H1 (cell line): ENCODE measurements around the gene UPB1. TPM values are rescaled to one million over a fixed set of nuclear protein-coding genes. Genes with fewer than 3 reads are reported as not detected.
A peak's percentile ranks its signal among the peaks of the same experiment; 100 is the strongest.

Source experiments
- CTCF ChIA-PET: fragments of 300-600 bp; sonication (Branson Sonifier 250); formaldehyde crosslinking; loops from one replicate; lab custom pipeline; 2021; ENCODE audit not compliant: partially characterized antibody; lab: Charles Lee
- POLR2A ChIA-PET: fragments of 300-600 bp; sonication (Branson Sonifier 250); formaldehyde crosslinking; loops from one replicate; lab custom pipeline; 2021; ENCODE audit warnings: inconsistent platforms; ENCODE audit not compliant: partially characterized antibody; lab: Charles Lee
- DNase-seq, 2 experiments: peaks; one replicate each; pipeline versions ENCODE4 v3.0.0 to v3.0.0-alpha.2; 2010 to 2022; ENCODE audit warnings: low spot score in 2 of 2, low read depth in 1 of 2, mixed read lengths in 1 of 2
- FAIRE-seq: peaks from 2 replicates; lab custom pipeline; 2011; peaks lifted over from hg19 to GRCh38; lab: Jason Lieb, UNC
- H2AFZ ChIP-seq: 2 replicates; pipeline ENCODE4 v1.8.1; 2012; ENCODE audit warnings: low read length, inconsistent platforms
- H2AK5ac ChIP-seq: 2 replicates; pipeline ENCODE4 v1.6.1; 2013; ENCODE audit warnings: low read depth, low read length
- H2BK120ac ChIP-seq: replicated peaks from 2 replicates; pipeline ENCODE3; 2013; ENCODE audit warnings: low read depth, low read length, inconsistent platforms
- H2BK12ac ChIP-seq: 2 replicates; pipeline ENCODE4 v1.6.1; 2013; ENCODE audit warnings: low read depth, low read length
- H2BK15ac ChIP-seq: 2 replicates; pipeline ENCODE4 v1.6.1; 2013; ENCODE audit warnings: low read length
- H2BK20ac ChIP-seq: 2 replicates; pipeline ENCODE4 v1.6.1; 2013; ENCODE audit warnings: low read length
- H2BK5ac ChIP-seq: 2 replicates; pipeline ENCODE4 v1.6.1; 2013; ENCODE audit warnings: low read depth, low read length
- H3K14ac ChIP-seq: 2 replicates; pipeline ENCODE4 v1.6.1; 2013; ENCODE audit warnings: inconsistent platforms; ENCODE audit not compliant: insufficient read length
- H3K18ac ChIP-seq: 2 replicates; pipeline ENCODE4 v1.6.1; 2013; ENCODE audit warnings: low read length; ENCODE audit errors: extremely low read depth
- H3K23ac ChIP-seq: 2 replicates; pipeline ENCODE4 v1.6.1; 2013; ENCODE audit warnings: inconsistent platforms; ENCODE audit not compliant: insufficient read length
- H3K23me2 ChIP-seq: 2 replicates; pipeline ENCODE4 v1.6.1; 2013; ENCODE audit warnings: low read depth, low read length
- H3K27ac ChIP-seq: 2 replicates; pipeline ENCODE4 v1.6.1; 2011; ENCODE audit warnings: low read depth, low read length, inconsistent platforms
- H3K27me3 ChIP-seq, 4 experiments: replicated peaks in 1 of 4; 1 replicate in 1 of 4; 2 replicates in 3 of 4; pipeline versions ENCODE4 v1.6.1 to v1.8.1; 2011 to 2013; ENCODE audit warnings: low read length in 3 of 4, mild to moderate bottlenecking in 3 of 4, inconsistent platforms in 2 of 4, mixed read lengths in 2 of 4, moderate library complexity in 1 of 4; ENCODE audit not compliant: control insufficient read depth in 3 of 4, insufficient read depth in 3 of 4; ENCODE audit errors: extremely low read depth in 1 of 4
- H3K36me3 ChIP-seq, 4 experiments: 2 replicates each; pipeline versions ENCODE4 v1.6.1 to v1.8.1; 2011 to 2013; ENCODE audit warnings: mild to moderate bottlenecking in 4 of 4, low read length in 3 of 4, moderate library complexity in 2 of 4, control low read depth in 1 of 4, inconsistent platforms in 1 of 4; ENCODE audit not compliant: insufficient read depth in 4 of 4, control insufficient read depth in 2 of 4
- H3K4ac ChIP-seq: replicated peaks from 2 replicates; pipeline ENCODE3; 2013; ENCODE audit warnings: low read length, low read depth, mixed read lengths, inconsistent platforms; ENCODE audit not compliant: insufficient read length
- H3K4me1 ChIP-seq, 4 experiments: replicated peaks in 1 of 4; 1 replicate in 1 of 4; 2 replicates in 3 of 4; pipeline versions ENCODE4 v1.6.1 to v1.8.1; 2011 to 2013; ENCODE audit warnings: low read length in 3 of 4, inconsistent platforms in 2 of 4, mixed read lengths in 1 of 4; ENCODE audit not compliant: insufficient read depth in 4 of 4, control insufficient read depth in 3 of 4
- H3K4me2 ChIP-seq, 2 experiments: 2 replicates each; pipeline versions ENCODE4 v1.6.1 to v1.8.1; 2011 to 2013; ENCODE audit warnings: low read depth in 2 of 2, low read length in 2 of 2, control low read depth in 1 of 2, inconsistent platforms in 1 of 2, mild to moderate bottlenecking in 1 of 2; ENCODE audit not compliant: insufficient read depth in 1 of 2
- H3K4me3 ChIP-seq, 4 experiments: fragments of 200-600, 300-600 bp in 1 of 4; sonication (generic), shearing (Covaris generic), sonication (Bioruptor Twin) in 1 of 4; 2 replicates each; pipeline versions ENCODE4 v1.5.1 to v1.8.1; 2011 to 2016; ENCODE audit warnings: low read length in 4 of 4, low read depth in 3 of 4, control low read depth in 2 of 4, inconsistent platforms in 2 of 4, mild to moderate bottlenecking in 2 of 4, mixed read lengths in 1 of 4, moderate library complexity in 1 of 4; ENCODE audit not compliant: insufficient read depth in 2 of 4; ENCODE audit errors: extremely low read depth in 1 of 4
- H3K56ac ChIP-seq: replicated peaks from 2 replicates; pipeline ENCODE3; 2013; ENCODE audit warnings: low read depth, mild to moderate bottlenecking, mixed read lengths, low read length, inconsistent platforms; ENCODE audit not compliant: insufficient read length
- H3K79me1 ChIP-seq: 2 replicates; pipeline ENCODE4 v1.6.1; 2013; ENCODE audit warnings: low read depth, low read length, control low read depth
- H3K79me2 ChIP-seq, 2 experiments: 2 replicates each; pipeline versions ENCODE4 v1.6.1 to v1.8.1; 2012 to 2013; ENCODE audit warnings: low read length in 2 of 2, mild to moderate bottlenecking in 2 of 2, inconsistent platforms in 1 of 2; ENCODE audit not compliant: insufficient read depth in 2 of 2, control insufficient read depth in 1 of 2
- H3K9ac ChIP-seq, 4 experiments: replicated peaks in 1 of 4; 1 replicate in 1 of 4; 2 replicates in 3 of 4; pipeline versions ENCODE4 v1.6.1 to v1.8.1; 2011 to 2013; ENCODE audit warnings: low read depth in 3 of 4, low read length in 3 of 4, control low read depth in 2 of 4, mild to moderate bottlenecking in 2 of 4, moderate library complexity in 2 of 4, inconsistent platforms in 1 of 4; ENCODE audit errors: extremely low read depth in 1 of 4
- H3K9me3 ChIP-seq, 2 experiments: 2 replicates each; pipeline versions ENCODE4 v1.6.1 to v1.8.1; 2012 to 2013; ENCODE audit warnings: mild to moderate bottlenecking in 2 of 2, moderate library complexity in 2 of 2, control low read depth in 1 of 2, inconsistent platforms in 1 of 2, low read depth in 1 of 2, low read length in 1 of 2, mixed read lengths in 1 of 2; ENCODE audit not compliant: insufficient read depth in 2 of 2
- H4K20me1 ChIP-seq, 2 experiments: replicated peaks in 1 of 2; 2 replicates each; pipeline versions ENCODE3 to v1.8.1; 2011 to 2013; ENCODE audit warnings: inconsistent platforms in 2 of 2, low read length in 2 of 2, mild to moderate bottlenecking in 1 of 2; ENCODE audit not compliant: insufficient read depth in 2 of 2, control insufficient read depth in 1 of 2
- H4K5ac ChIP-seq: 2 replicates; pipeline ENCODE4 v1.6.1; 2013; ENCODE audit warnings: low read length, low read depth, mixed read lengths, inconsistent platforms; ENCODE audit not compliant: insufficient read length
- H4K8ac ChIP-seq: 2 replicates; pipeline ENCODE4 v1.8.0; 2013; ENCODE audit warnings: mild to moderate bottlenecking, moderate library complexity, low read length, inconsistent platforms; ENCODE audit not compliant: insufficient read depth; ENCODE audit errors: extremely low read depth
- H4K91ac ChIP-seq: replicated peaks from 2 replicates; pipeline ENCODE3; 2013; ENCODE audit warnings: low read length, mixed read lengths, inconsistent platforms; ENCODE audit not compliant: insufficient read length
- ATF3 ChIP-seq: IDR thresholded peaks from 2 replicates; pipeline ENCODE4 v1.6.1; 2011; ENCODE audit warnings: low read depth, mild to moderate bottlenecking, low read length; ENCODE audit not compliant: insufficient read depth
- BCL11A ChIP-seq, 2 experiments: IDR thresholded peaks; one replicate each; pipeline ENCODE4 v1.6.1; 2011; ENCODE audit warnings: low read depth in 2 of 2, low read length in 2 of 2, mild to moderate bottlenecking in 2 of 2
- CREB1 ChIP-seq: IDR thresholded peaks from 2 replicates; pipeline ENCODE4 v1.6.1; 2012; ENCODE audit warnings: inconsistent platforms
- JUN ChIP-seq: IDR thresholded peaks from 2 replicates; pipeline ENCODE4 v1.6.1; 2011; ENCODE audit warnings: low read depth, mild to moderate bottlenecking, improper control_type of control experiment, low read length
- JUND ChIP-seq: IDR thresholded peaks from 2 replicates; pipeline ENCODE4 v1.6.1; 2011; ENCODE audit warnings: mild to moderate bottlenecking, improper control_type of control experiment, low read length
- KDM1A ChIP-seq: fragments of 200-600, 300-600 bp; sonication (generic); IDR thresholded peaks from 2 replicates; pipeline ENCODE4 v1.7.1; 2016; ENCODE audit warnings: mild to moderate bottlenecking, low read length, borderline replicate concordance
- RXRA ChIP-seq: IDR thresholded peaks from 2 replicates; pipeline ENCODE4 v1.6.1; 2011; ENCODE audit warnings: low read depth, mild to moderate bottlenecking, low read length, moderate library complexity; ENCODE audit not compliant: insufficient read depth
- SIN3A ChIP-seq, 2 experiments: IDR thresholded peaks in 1 of 2; conservative IDR thresholded peaks in 1 of 2; 2 replicates each; pipeline ENCODE4 v1.6.1; 2011 to 2012; ENCODE audit warnings: low read length in 2 of 2, improper control_type of control experiment in 1 of 2, low read depth in 1 of 2, mild to moderate bottlenecking in 1 of 2
- SIRT6 ChIP-seq: IDR thresholded peaks from one replicate; pipeline ENCODE4 v1.7.1; 2012; ENCODE audit warnings: low read length, inconsistent platforms
- SP1 ChIP-seq: IDR thresholded peaks from 2 replicates; pipeline ENCODE4 v1.6.1; 2011; ENCODE audit warnings: low read depth, low read length
- TAF7 ChIP-seq: optimal IDR thresholded peaks from 2 replicates; pipeline ENCODE3; 2011; ENCODE audit warnings: low read depth, mild to moderate bottlenecking, inconsistent platforms, low read length, moderate library complexity, borderline replicate concordance
- TEAD4 ChIP-seq: IDR thresholded peaks from 2 replicates; pipeline ENCODE4 v1.6.1; 2012; ENCODE audit warnings: low read depth, low read length, inconsistent platforms, mixed read lengths
- YY1 ChIP-seq: IDR thresholded peaks from 2 replicates; pipeline ENCODE4 v1.6.1; 2011; ENCODE audit warnings: low read depth, mild to moderate bottlenecking, low read length
- WGBS, 2 experiments: shearing (Covaris generic) in 1 of 2; methylation state at CpG; one replicate each; pipeline versions ENCODE4 v1.1.6 to v1.1.7; 2013 to 2015; ENCODE audit warnings: low lambda C conversion rate in 2 of 2, mixed read lengths in 2 of 2, inconsistent platforms in 1 of 2, low coverage in 1 of 2, missing lambda C conversion rate in 1 of 2; ENCODE audit not compliant: insufficient replicate concordance in 2 of 2, insufficient coverage in 1 of 2, insufficient read length in 1 of 2; ENCODE audit errors: extremely low coverage in 1 of 2, missing lambda C conversion rate in 1 of 2; 5-methylcytosine and 5-hydroxymethylcytosine counted together
- polyA plus RNA-seq, 7 experiments: library from polyadenylated mRNA; depleted of rRNA in 3 of 7; stranded (reverse) in 5 of 7; unstranded in 2 of 7; fragments of >200 nt in 5 of 7; fragments of 200-250 nt in 2 of 7; gene quantifications; 1 replicate in 5 of 7; 2 replicates in 1 of 7; 4 replicates in 1 of 7; pipeline versions ENCODE4 v1.2.1 to v1.2.3, GENCODE V29; 2011 to 2013; ENCODE audit warnings: missing spikeins in 2 of 7, mixed read lengths in 2 of 7
- total RNA-seq: library from RNA; stranded (reverse); fragmentation: NEBNext Ultra II Directional; extraction: Animal tissue kit (Norgen Biotek cat#: 25700); gene quantifications from 2 replicates; pipeline ENCODE4 v1.2.1, GENCODE V29; 2021

The UPB1 gene
- total and polyA plus RNA-seq, 2 of the 8 experiments (the other 6 are each of a cell fraction or from before 2014, with no cell fraction given), result 0.09 TPM; not detected in 1

GRCh38 chr22:24525416-24526037 lies 30.4 kb downstream of the UPB1 start:
- Histone ChIP-seq H2BK15ac (no peak overlapping the region), H3K79me1 (no peaks in the 10 kb centered on the region), H3K56ac (no peak overlapping the region), H2BK5ac (no peak overlapping the region), H3K4me3 (no peak overlapping the region), H3K4me1 (peaks cover 0 to 3% (median 0%) of the 10 kb centered on the region in 4 experiments; a peak in 3 of 7 replicates), H3K4me2 (peak overlapping the region in 1 of 2 experiments; percentile 31; a peak in 1 of 4 replicates), H2BK120ac (no peak overlapping the region), H4K91ac (no peak overlapping the region), H2BK20ac (no peak overlapping the region), H2AFZ (no peak overlapping the region), H3K23me2 (no peaks in the 10 kb centered on the region), H3K18ac (no peak overlapping the region), H3K79me2 (no peaks in the 10 kb centered on the region), H3K4ac (no peak overlapping the region), H3K23ac (no peak overlapping the region), H3K36me3 (no peaks in the 10 kb centered on the region), H3K14ac (no peak overlapping the region), H3K27ac (no peak overlapping the region), H4K8ac (no peak overlapping the region), H4K20me1 (no peaks in the 10 kb centered on the region), H2BK12ac (no peak overlapping the region), H3K9ac (no peak overlapping the region), H2AK5ac (no peak overlapping the region), H4K5ac (no peak overlapping the region), H3K27me3 (no peaks in the 10 kb centered on the region), H3K9me3 (no peaks in the 10 kb centered on the region)
- 32% methylated on average over 12 of the region's 12 CpGs; no CpG with 5 or more reads in 1 of the 2 experiments for whole genome bisulfite sequencing, 2 experiments
- FAIRE-seq (peak; percentile 92), DNase-seq (peak; percentile 51 to 91)
- CTCF ChIA-PET, result interaction anchor here (0.7 to 6.7 kb wide), 20 partner anchors 8 to 1027 kb away, joined by 3 to 74 read pairs (median 4); partner anchors contain the start of gene ADORA2A
- POLR2A ChIA-PET, result no interaction called here
- peak; percentile 89 for TF ChIP-seq JUND
- no peak for TF ChIP-seq BCL11A (IDR thresholded peaks at IDR 0.05; ENCODE audit: low read depth in 2 of 2, low read length in 2 of 2)
- peak; percentile 18; the same call in 1 of the 2 replicates for TF ChIP-seq SP1
- TF ChIP-seq JUN, result no peak
- 0 out of 4 replicates have a peak, but pooled peaks of 1 of the 2 experiments have one; percentile 53 for TF ChIP-seq SIN3A (conservative IDR thresholded peaks at IDR 0.05 in 1 of 2, IDR thresholded peaks at IDR 0.05 in 1 of 2; ENCODE audit: low read depth in 1 of 2, low read length in 2 of 2)
- TF ChIP-seq CREB1, result 0 out of 2 replicates have a peak, but pooled peaks have one; percentile 30
- TF ChIP-seq YY1, result 0 out of 2 replicates have a peak, but pooled peaks have one; percentile 34
- no peak for TF ChIP-seq KDM1A
- 0 out of 2 replicates have a peak, but pooled peaks have one; percentile 20 for TF ChIP-seq TEAD4
- TF ChIP-seq SIRT6, result no peak
- no peak for TF ChIP-seq TAF7
- TF ChIP-seq ATF3, result peak; percentile 51; the same call in 1 of the 2 replicates
- TF ChIP-seq RXRA, result peak; percentile 93
